Measurements from ENCODE around the gene UBA1. TPM values are rescaled to one million over a fixed set of nuclear protein-coding genes. Genes with fewer than 3 reads are reported as not detected.

UBA1 gene
- polyA plus RNA-seq, 2 donors = 111 to 126 TPM

DNA sequence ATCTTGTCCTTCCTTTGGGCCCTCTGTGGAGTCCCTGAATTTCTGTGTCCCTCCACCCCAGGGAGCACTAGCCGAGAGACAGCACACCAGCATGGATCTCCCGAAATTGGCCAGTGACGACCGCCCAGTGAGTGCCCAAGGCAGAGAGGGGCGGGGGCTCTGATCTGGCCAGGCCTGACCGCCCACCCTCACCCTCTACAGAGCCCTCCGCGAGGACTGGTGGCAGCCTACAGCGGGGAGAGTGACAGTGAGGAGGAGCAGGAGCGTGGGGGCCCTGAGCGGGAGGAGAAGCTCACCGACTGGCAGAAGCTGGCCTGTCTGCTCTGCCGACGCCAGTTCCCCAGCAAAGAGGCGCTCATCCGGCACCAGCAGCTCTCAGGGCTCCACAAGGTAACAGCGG lies 8.4 kb upstream of the UBA1 start:
- H3K9me3 ChIP-seq (ENCODE audit: control insufficient read depth in 2 of 2, insufficient read depth in 1 of 2, low read depth in 1 of 2, low read length in 1 of 2) = no peaks in the 10 kb centered on the region
- H3K4me1 ChIP-seq (ENCODE audit: control insufficient read depth in 2 of 2, insufficient read depth in 2 of 2, low read length in 1 of 2) = no peaks in the 10 kb centered on the region
- H3K4me3 ChIP-seq (ENCODE audit: low read depth in 1 of 2, low read length in 2 of 2) = no peak overlapping the region
- 82 to 86% methylated on average over 17 of the region's 17 CpGs for WGBS, 2 donors
- no peak overlapping the region for H3K27ac ChIP-seq (ENCODE audit: low read depth in 2 of 2, low read length in 1 of 2)
- H3K27me3 ChIP-seq (ENCODE audit: control insufficient read depth in 1 of 2, insufficient read depth in 2 of 2, low read length in 2 of 2) = no peaks in the 10 kb centered on the region
- H3K36me3 ChIP-seq (ENCODE audit: control insufficient read depth in 2 of 2, insufficient read depth in 2 of 2, low read length in 1 of 2) = peaks cover 3 to 43% of the 10 kb centered on the region in 2 donors

GRCh38 chrX:47186096-47186740 lies 7.4 kb upstream of the UBA1 start:
- Histone ChIP-seq H3K27ac (ENCODE audit: low read depth in 2 of 2, low read length in 1 of 2) (no peak overlapping the region), H3K4me1 (ENCODE audit: control insufficient read depth in 2 of 2, insufficient read depth in 2 of 2, low read length in 1 of 2) (peaks cover 0 to 3% of the 10 kb centered on the region in 2 donors), H3K4me3 (ENCODE audit: low read depth in 1 of 2, low read length in 2 of 2) (no peak overlapping the region), H3K9me3 (ENCODE audit: control insufficient read depth in 2 of 2, insufficient read depth in 1 of 2, low read depth in 1 of 2, low read length in 1 of 2) (no peaks in the 10 kb centered on the region), H3K36me3 (ENCODE audit: control insufficient read depth in 2 of 2, insufficient read depth in 2 of 2, low read length in 1 of 2) (peaks cover 3 to 40% of the 10 kb centered on the region in 2 donors), H3K27me3 (ENCODE audit: control insufficient read depth in 1 of 2, insufficient read depth in 2 of 2, low read length in 2 of 2) (no peaks in the 10 kb centered on the region)
- WGBS, 2 donors = 85 to 88% methylated on average over 27 of the region's 27 CpGs

- no peak overlapping the region for H3K27ac ChIP-seq (ENCODE audit: low read depth in 2 of 2, low read length in 1 of 2)
- WGBS, 2 donors = 78 to 83% methylated on average over 4 of the region's 4 CpGs
- H3K4me1 ChIP-seq (ENCODE audit: control insufficient read depth in 2 of 2, insufficient read depth in 2 of 2, low read length in 1 of 2) = peaks cover 0 to 3% of the 10 kb centered on the region in 2 donors
- no peaks in the 10 kb centered on the region for H3K27me3 ChIP-seq (ENCODE audit: control insufficient read depth in 1 of 2, insufficient read depth in 2 of 2, low read length in 2 of 2)
- peaks cover 3 to 31% of the 10 kb centered on the region in 2 donors for H3K36me3 ChIP-seq (ENCODE audit: control insufficient read depth in 2 of 2, insufficient read depth in 2 of 2, low read length in 1 of 2)
- no peaks in the 10 kb centered on the region for H3K9me3 ChIP-seq (ENCODE audit: control insufficient read depth in 2 of 2, insufficient read depth in 1 of 2, low read depth in 1 of 2, low read length in 1 of 2)
- H3K4me3 ChIP-seq (ENCODE audit: low read depth in 1 of 2, low read length in 2 of 2) = no peak overlapping the region
Observed at GRCh38 chrX:47187106-47187677, 6.4 kb upstream of the UBA1 start.

DNA sequence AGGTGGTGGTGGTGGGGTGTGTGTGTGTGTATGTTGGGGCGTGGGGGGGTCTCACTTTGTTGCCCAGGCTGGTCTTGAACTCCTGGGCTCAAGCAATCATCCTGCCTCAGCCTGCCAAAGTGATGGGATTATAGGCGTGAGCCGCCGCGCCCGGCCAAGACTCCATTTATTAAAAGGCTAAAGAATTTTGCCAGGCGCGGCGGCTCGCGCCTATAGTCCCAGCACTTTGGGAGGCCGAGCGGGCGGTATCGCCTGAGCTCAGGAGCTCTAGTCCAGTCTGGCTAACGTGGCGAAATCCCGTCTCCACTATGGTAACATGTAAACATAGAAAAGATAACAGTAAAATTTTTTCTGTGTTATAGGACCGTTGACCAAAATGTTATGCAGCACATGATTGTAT lies 3.7 kb upstream of the UBA1 start:
- WGBS, 2 donors = 62 to 76% methylated on average over 19 of the region's 19 CpGs
- H3K9me3 ChIP-seq (ENCODE audit: control insufficient read depth in 2 of 2, insufficient read depth in 1 of 2, low read depth in 1 of 2, low read length in 1 of 2) = no peaks in the 10 kb centered on the region
- H3K27ac ChIP-seq (ENCODE audit: low read depth in 2 of 2, low read length in 1 of 2) = no peak overlapping the region
- H3K4me1 ChIP-seq (ENCODE audit: control insufficient read depth in 2 of 2, insufficient read depth in 2 of 2, low read length in 1 of 2) = peaks cover 0 to 3% of the 10 kb centered on the region in 2 donors
- no peaks in the 10 kb centered on the region for H3K27me3 ChIP-seq (ENCODE audit: control insufficient read depth in 1 of 2, insufficient read depth in 2 of 2, low read length in 2 of 2)
- peaks cover 3 to 21% of the 10 kb centered on the region in 2 donors for H3K36me3 ChIP-seq (ENCODE audit: control insufficient read depth in 2 of 2, insufficient read depth in 2 of 2, low read length in 1 of 2)
- no peak overlapping the region for H3K4me3 ChIP-seq (ENCODE audit: low read depth in 1 of 2, low read length in 2 of 2)

DNA sequence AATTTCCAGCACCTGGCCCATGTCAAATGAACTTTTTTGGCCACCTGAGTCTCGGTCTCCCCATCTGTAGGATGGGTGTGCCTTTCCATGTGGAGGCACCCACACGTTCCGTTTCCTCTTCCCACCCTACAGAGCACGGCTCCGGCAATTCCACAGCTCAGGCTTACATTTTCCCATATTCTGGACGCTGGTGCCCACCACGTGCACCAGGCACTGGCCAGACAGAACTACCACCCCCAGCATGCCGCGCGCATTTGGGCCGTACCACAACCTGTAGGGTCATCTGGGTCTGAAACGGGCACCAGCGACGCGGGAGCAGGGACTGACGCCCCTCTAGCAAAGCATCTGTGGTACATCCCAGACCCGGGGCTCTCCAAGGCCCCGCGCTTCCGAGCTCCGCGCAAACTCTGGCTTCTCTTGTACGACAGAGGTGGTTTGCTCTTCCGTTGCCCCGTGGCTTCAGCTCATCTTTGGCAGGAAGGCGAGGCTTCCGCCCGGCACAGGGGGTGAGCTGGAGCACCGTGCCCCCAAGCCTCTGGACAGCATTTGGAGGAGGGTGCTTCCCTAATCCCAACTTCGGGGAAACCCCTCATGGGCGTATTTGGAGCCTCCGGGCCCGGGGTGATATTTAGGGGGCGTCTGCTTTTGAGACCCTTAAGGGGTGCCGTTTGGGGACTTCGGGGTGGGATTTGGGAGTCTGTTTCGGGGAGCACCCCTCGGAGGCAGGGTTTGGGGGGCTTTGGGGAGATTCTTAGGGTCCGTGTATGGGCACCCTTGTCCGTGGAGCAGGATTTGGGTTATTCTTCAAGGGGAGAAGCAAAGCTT lies 3.0 kb upstream of the UBA1 start:
- peaks cover 3 to 4% of the 10 kb centered on the region in 2 donors for H3K4me1 ChIP-seq (ENCODE audit: control insufficient read depth in 2 of 2, insufficient read depth in 2 of 2, low read length in 1 of 2)
- H3K4me3 ChIP-seq (ENCODE audit: low read depth in 1 of 2, low read length in 2 of 2) = peak overlapping the region; percentile 49 to 59
- peaks cover 3 to 16% of the 10 kb centered on the region in 2 donors for H3K36me3 ChIP-seq (ENCODE audit: control insufficient read depth in 2 of 2, insufficient read depth in 2 of 2, low read length in 1 of 2)
- H3K9me3 ChIP-seq (ENCODE audit: control insufficient read depth in 2 of 2, insufficient read depth in 1 of 2, low read depth in 1 of 2, low read length in 1 of 2) = no peaks in the 10 kb centered on the region
- WGBS, 2 donors = 3 to 16% methylated on average over 40 of the region's 40 CpGs
- no peaks in the 10 kb centered on the region for H3K27me3 ChIP-seq (ENCODE audit: control insufficient read depth in 1 of 2, insufficient read depth in 2 of 2, low read length in 2 of 2)
- peak overlapping the region; percentile 45 to 73 for H3K27ac ChIP-seq (ENCODE audit: low read depth in 2 of 2, low read length in 1 of 2)

DNA sequence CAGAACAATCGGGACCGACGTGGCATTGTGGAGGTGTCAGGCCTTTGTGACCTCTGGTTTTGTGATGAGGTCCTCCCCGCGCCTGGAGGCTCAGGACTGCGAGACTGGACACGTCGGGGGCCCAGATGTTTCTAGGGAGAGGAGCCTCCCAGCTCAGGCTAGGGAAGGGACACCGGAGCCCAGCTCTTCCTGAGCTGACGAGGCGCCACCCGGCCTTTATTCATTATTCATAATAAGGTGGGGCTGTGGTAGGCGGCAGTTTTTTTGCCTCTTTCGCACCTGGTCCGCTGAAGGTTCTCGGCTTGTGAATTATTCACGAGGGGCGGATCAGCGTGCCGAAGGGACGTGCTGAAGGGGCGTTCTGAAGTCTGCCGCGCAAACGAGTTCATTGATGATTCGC lies 2.3 kb upstream of the UBA1 start:
- H3K27ac ChIP-seq (ENCODE audit: low read depth in 2 of 2, low read length in 1 of 2) = peak overlapping the region; percentile 45 to 73
- H3K9me3 ChIP-seq (ENCODE audit: control insufficient read depth in 2 of 2, insufficient read depth in 1 of 2, low read depth in 1 of 2, low read length in 1 of 2) = no peaks in the 10 kb centered on the region
- H3K4me3 ChIP-seq (ENCODE audit: low read depth in 1 of 2, low read length in 2 of 2) = peak overlapping the region; percentile 49 to 59
- no peaks in the 10 kb centered on the region for H3K27me3 ChIP-seq (ENCODE audit: control insufficient read depth in 1 of 2, insufficient read depth in 2 of 2, low read length in 2 of 2)
- WGBS, 2 donors = 6 to 30% methylated on average over 26 of the region's 26 CpGs
- H3K36me3 ChIP-seq (ENCODE audit: control insufficient read depth in 2 of 2, insufficient read depth in 2 of 2, low read length in 1 of 2) = peaks cover 3 to 10% of the 10 kb centered on the region in 2 donors
- peaks cover 6 to 7% of the 10 kb centered on the region in 2 donors for H3K4me1 ChIP-seq (ENCODE audit: control insufficient read depth in 2 of 2, insufficient read depth in 2 of 2, low read length in 1 of 2)

DNA sequence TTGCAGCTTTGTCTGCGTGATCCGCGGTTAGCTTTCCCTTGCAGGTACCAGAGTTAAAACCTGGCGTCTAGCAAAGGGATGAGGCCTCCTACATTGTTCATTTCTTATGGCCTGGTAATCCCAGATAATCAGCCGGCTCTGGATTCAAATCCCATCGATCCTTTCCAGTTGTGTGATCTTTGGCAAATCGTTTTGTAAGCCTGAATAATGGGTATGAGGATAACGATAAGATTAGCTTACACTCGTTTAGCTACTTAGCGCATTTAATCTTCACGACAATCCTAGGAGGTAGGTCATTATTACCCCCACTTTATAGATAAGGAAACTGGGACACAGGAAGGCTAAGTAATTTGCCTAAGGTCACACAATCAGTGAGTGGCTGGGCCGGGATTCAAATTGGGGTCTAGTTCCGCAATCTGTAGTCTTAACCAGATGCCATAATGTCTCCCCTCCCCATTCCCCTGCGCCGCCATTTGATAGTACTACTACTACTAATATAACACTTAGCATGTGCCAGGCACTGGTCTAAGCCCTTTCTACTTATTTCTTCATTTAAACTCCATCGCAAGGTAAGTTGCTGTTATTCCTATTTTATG lies 1.7 kb upstream of the UBA1 start:
- Histone ChIP-seq H3K27ac (ENCODE audit: low read depth in 2 of 2, low read length in 1 of 2) (peak overlapping the region; percentile 28 to 45), H3K9me3 (ENCODE audit: control insufficient read depth in 2 of 2, insufficient read depth in 1 of 2, low read depth in 1 of 2, low read length in 1 of 2) (no peaks in the 10 kb centered on the region), H3K36me3 (ENCODE audit: control insufficient read depth in 2 of 2, insufficient read depth in 2 of 2, low read length in 1 of 2) (peaks cover 1 to 4% of the 10 kb centered on the region in 2 donors), H3K4me1 (ENCODE audit: control insufficient read depth in 2 of 2, insufficient read depth in 2 of 2, low read length in 1 of 2) (peaks cover 6 to 7% of the 10 kb centered on the region in 2 donors), H3K4me3 (ENCODE audit: low read depth in 1 of 2, low read length in 2 of 2) (peak overlapping the region; percentile 49 to 59), H3K27me3 (ENCODE audit: control insufficient read depth in 1 of 2, insufficient read depth in 2 of 2, low read length in 2 of 2) (no peaks in the 10 kb centered on the region)
- 51 to 54% methylated on average over 16 of the region's 16 CpGs for WGBS, 2 donors

- 4 to 17% methylated on average over 13 to 14 of the region's 14 CpGs for WGBS, 2 donors
- Histone ChIP-seq H3K36me3 (ENCODE audit: control insufficient read depth in 2 of 2, insufficient read depth in 2 of 2, low read length in 1 of 2) (peaks cover 0 to 7% of the 10 kb centered on the region in 2 donors), H3K4me1 (ENCODE audit: control insufficient read depth in 2 of 2, insufficient read depth in 2 of 2, low read length in 1 of 2) (peaks cover 6 to 13% of the 10 kb centered on the region in 2 donors), H3K27ac (ENCODE audit: low read depth in 2 of 2, low read length in 1 of 2) (peak overlapping the region; percentile 91 to 96), H3K4me3 (ENCODE audit: low read depth in 1 of 2, low read length in 2 of 2) (peak overlapping the region; percentile 81 to 87), H3K9me3 (ENCODE audit: control insufficient read depth in 2 of 2, insufficient read depth in 1 of 2, low read depth in 1 of 2, low read length in 1 of 2) (no peaks in the 10 kb centered on the region), H3K27me3 (ENCODE audit: control insufficient read depth in 1 of 2, insufficient read depth in 2 of 2, low read length in 2 of 2) (no peaks in the 10 kb centered on the region)
Observed at GRCh38 chrX:47194194-47194787, 662 bp downstream of the UBA1 start.

GRCh38 chrX:47196098-47196497 lies 2.5 kb downstream of the UBA1 start:
- Histone ChIP-seq H3K36me3 (ENCODE audit: control insufficient read depth in 2 of 2, insufficient read depth in 2 of 2, low read length in 1 of 2) (peaks cover 11 to 16% of the 10 kb centered on the region in 2 donors), H3K4me3 (ENCODE audit: low read depth in 1 of 2, low read length in 2 of 2) (no peak overlapping the region), H3K27ac (ENCODE audit: low read depth in 2 of 2, low read length in 1 of 2) (peak overlapping the region in 1 of 2 donors; percentile 53), H3K9me3 (ENCODE audit: control insufficient read depth in 2 of 2, insufficient read depth in 1 of 2, low read depth in 1 of 2, low read length in 1 of 2) (no peaks in the 10 kb centered on the region), H3K4me1 (ENCODE audit: control insufficient read depth in 2 of 2, insufficient read depth in 2 of 2, low read length in 1 of 2) (peaks cover 6 to 10% of the 10 kb centered on the region in 2 donors), H3K27me3 (ENCODE audit: control insufficient read depth in 1 of 2, insufficient read depth in 2 of 2, low read length in 2 of 2) (no peaks in the 10 kb centered on the region)
- 40 to 58% methylated on average over 3 of the region's 3 CpGs for WGBS, 2 donors

All from esophagus (tissue), 2 donors.